Stimulated activated memory B cell treated with anti-CD40 and anti-IgM and Interleukin-4, amounts not matched to agents 10 μg/mL and 1 μg/mL and 100 μg/mL, for 72 hours (primary cell): ENCODE measurements around the gene MIA2.

ENCODE experiments used
- ATAC-seq: fragments of 150-1000 bp; cut with Tn5 transposase; 2 replicates; pipeline ENCODE4 v1.10.0; 2021
- H3K27ac Mint-ChIP-seq: one replicate; pipeline ENCODE4 v1.8.0; 2022; ENCODE audit warnings: mild to moderate bottlenecking, mixed read lengths
- H3K27me3 Mint-ChIP-seq: one replicate; pipeline ENCODE4 v1.8.0; 2022; ENCODE audit warnings: mixed read lengths
- H3K36me3 Mint-ChIP-seq: one replicate; pipeline ENCODE4 v1.8.0; 2022; ENCODE audit warnings: mixed read lengths
- H3K4me1 Mint-ChIP-seq: one replicate; pipeline ENCODE4 v1.8.0; 2022; ENCODE audit warnings: mixed read lengths
- H3K4me3 Mint-ChIP-seq: one replicate; pipeline ENCODE4 v1.8.0; 2022; ENCODE audit warnings: mild to moderate bottlenecking, moderate library complexity, mixed read lengths
- H3K9me3 Mint-ChIP-seq: one replicate; pipeline ENCODE4 v1.8.0; 2022; ENCODE audit warnings: mixed read lengths

Gene MIA2

GRCh38 chr14:39367387-39367751 is 133.7 kb downstream of the MIA2 start:
- Mint-ChIP-seq H3K27me3 (no peaks in the 10 kb centered on the region), H3K36me3 (peaks cover 66% of the 10 kb centered on the region), H3K4me1 (peaks cover 5% of the 10 kb centered on the region), H3K4me3 (no peak overlapping the region), H3K27ac (no peak overlapping the region), H3K9me3 (peaks cover 21% of the 10 kb centered on the region)
- ATAC-seq: no peak

GRCh38 chr14:39368261-39368959 is 134.7 kb downstream of the MIA2 start:
- H3K4me1 Mint-ChIP-seq: no peaks in the 10 kb centered on the region
- H3K27ac Mint-ChIP-seq: no peak overlapping the region
- peaks cover 62% of the 10 kb centered on the region for H3K36me3 Mint-ChIP-seq
- peaks cover 16% of the 10 kb centered on the region for H3K9me3 Mint-ChIP-seq
- H3K4me3 Mint-ChIP-seq: no peak overlapping the region
- no peak for ATAC-seq
- H3K27me3 Mint-ChIP-seq: no peaks in the 10 kb centered on the region

GRCh38 chr14:39369029-39369428 is 135.3 kb downstream of the MIA2 start:
- Mint-ChIP-seq H3K4me1 (no peaks in the 10 kb centered on the region), H3K36me3 (peaks cover 60% of the 10 kb centered on the region), H3K4me3 (no peak overlapping the region), H3K27me3 (no peaks in the 10 kb centered on the region), H3K9me3 (peaks cover 12% of the 10 kb centered on the region), H3K27ac (no peak overlapping the region)
- no peak for ATAC-seq

GRCh38 chr14:39370415-39370814 is 136.7 kb downstream of the MIA2 start:
- no peak for ATAC-seq
- no peak overlapping the region for H3K27ac Mint-ChIP-seq
- no peak overlapping the region for H3K4me3 Mint-ChIP-seq
- no peaks in the 10 kb centered on the region for H3K27me3 Mint-ChIP-seq
- H3K4me1 Mint-ChIP-seq: no peaks in the 10 kb centered on the region
- peaks cover 4% of the 10 kb centered on the region for H3K9me3 Mint-ChIP-seq
- H3K36me3 Mint-ChIP-seq: peaks cover 48% of the 10 kb centered on the region

- no peak overlapping the region for H3K4me3 Mint-ChIP-seq
- peaks cover 39% of the 10 kb centered on the region for H3K36me3 Mint-ChIP-seq
- H3K27ac Mint-ChIP-seq: no peak overlapping the region
- H3K9me3 Mint-ChIP-seq: no peaks in the 10 kb centered on the region
- ATAC-seq: no peak
- H3K4me1 Mint-ChIP-seq: peaks cover 7% of the 10 kb centered on the region
- H3K27me3 Mint-ChIP-seq: no peaks in the 10 kb centered on the region
Measured at GRCh38 chr14:39372656-39373055, 138.9 kb downstream of the MIA2 start.

- Mint-ChIP-seq H3K36me3 (peaks cover 33% of the 10 kb centered on the region), H3K4me1 (peaks cover 7% of the 10 kb centered on the region), H3K27me3 (no peaks in the 10 kb centered on the region), H3K9me3 (no peaks in the 10 kb centered on the region), H3K4me3 (no peak overlapping the region), H3K27ac (no peak overlapping the region)
- no peak for ATAC-seq
Measured at GRCh38 chr14:39374851-39375250, 141.1 kb downstream of the MIA2 start.

- Mint-ChIP-seq H3K4me3 (no peak overlapping the region), H3K27me3 (no peaks in the 10 kb centered on the region), H3K9me3 (no peaks in the 10 kb centered on the region), H3K36me3 (peaks cover 21% of the 10 kb centered on the region), H3K27ac (no peak overlapping the region), H3K4me1 (peaks cover 7% of the 10 kb centered on the region)
- ATAC-seq: no peak
Measured at GRCh38 chr14:39376667-39377403, 143.1 kb downstream of the MIA2 start.

GRCh38 chr14:39381366-39381765 is 147.7 kb downstream of the MIA2 start:
- Mint-ChIP-seq H3K4me3 (no peak overlapping the region), H3K4me1 (peaks cover 7% of the 10 kb centered on the region), H3K27me3 (no peaks in the 10 kb centered on the region), H3K36me3 (peaks cover 14% of the 10 kb centered on the region), H3K9me3 (no peaks in the 10 kb centered on the region), H3K27ac (no peak overlapping the region)
- ATAC-seq: no peak

- ATAC-seq: no peak
- Mint-ChIP-seq H3K4me1 (no peaks in the 10 kb centered on the region), H3K27ac (no peak overlapping the region)
Measured at GRCh38 chr14:39382463-39382862, 148.7 kb downstream of the MIA2 start.

GRCh38 chr14:39383026-39383660 is 149.4 kb downstream of the MIA2 start:
- H3K36me3 Mint-ChIP-seq: peaks cover 19% of the 10 kb centered on the region
- H3K4me3 Mint-ChIP-seq: no peak overlapping the region
- H3K4me1 Mint-ChIP-seq: no peaks in the 10 kb centered on the region
- H3K27ac Mint-ChIP-seq: no peak overlapping the region
- ATAC-seq: no peak
- peaks cover 3% of the 10 kb centered on the region for H3K9me3 Mint-ChIP-seq
- H3K27me3 Mint-ChIP-seq: no peaks in the 10 kb centered on the region

More at GRCh38 chr14:39382463-39382862, 148.7 kb downstream of the MIA2 start:
- H3K27me3 Mint-ChIP-seq: no peaks in the 10 kb centered on the region
- peaks cover 3% of the 10 kb centered on the region for H3K9me3 Mint-ChIP-seq
- H3K4me3 Mint-ChIP-seq: no peak overlapping the region
- H3K36me3 Mint-ChIP-seq: peaks cover 19% of the 10 kb centered on the region

GRCh38 chr14:39383741-39384140 is 150.0 kb downstream of the MIA2 start:
- no peak for ATAC-seq
- peaks cover 23% of the 10 kb centered on the region for H3K36me3 Mint-ChIP-seq
- H3K27ac Mint-ChIP-seq: no peak overlapping the region
- no peak overlapping the region for H3K4me3 Mint-ChIP-seq
- no peaks in the 10 kb centered on the region for H3K4me1 Mint-ChIP-seq
- peaks cover 3% of the 10 kb centered on the region for H3K9me3 Mint-ChIP-seq
- H3K27me3 Mint-ChIP-seq: no peaks in the 10 kb centered on the region

GRCh38 chr14:39384177-39384576 is 150.5 kb downstream of the MIA2 start:
- no peak for ATAC-seq
- no peak overlapping the region for H3K27ac Mint-ChIP-seq
- H3K4me1 Mint-ChIP-seq: no peaks in the 10 kb centered on the region
- H3K27me3 Mint-ChIP-seq: no peaks in the 10 kb centered on the region
- H3K4me3 Mint-ChIP-seq: no peak overlapping the region
- H3K36me3 Mint-ChIP-seq: peaks cover 27% of the 10 kb centered on the region
- H3K9me3 Mint-ChIP-seq: peaks cover 3% of the 10 kb centered on the region

GRCh38 chr14:39393289-39393688 is 159.6 kb downstream of the MIA2 start:
- H3K27me3 Mint-ChIP-seq: no peaks in the 10 kb centered on the region
- no peaks in the 10 kb centered on the region for H3K4me1 Mint-ChIP-seq
- H3K27ac Mint-ChIP-seq: no peak overlapping the region
- no peak for ATAC-seq
- H3K4me3 Mint-ChIP-seq: no peak overlapping the region
- H3K36me3 Mint-ChIP-seq: peaks cover 27% of the 10 kb centered on the region
- H3K9me3 Mint-ChIP-seq: no peaks in the 10 kb centered on the region

GRCh38 chr14:39395555-39396254 is 162.0 kb downstream of the MIA2 start:
- no peaks in the 10 kb centered on the region for H3K4me1 Mint-ChIP-seq
- H3K36me3 Mint-ChIP-seq: peaks cover 18% of the 10 kb centered on the region
- no peak for ATAC-seq
- H3K9me3 Mint-ChIP-seq: no peaks in the 10 kb centered on the region
- no peaks in the 10 kb centered on the region for H3K27me3 Mint-ChIP-seq
- H3K4me3 Mint-ChIP-seq: no peak overlapping the region
- H3K27ac Mint-ChIP-seq: no peak overlapping the region

- Mint-ChIP-seq H3K27ac (no peak overlapping the region), H3K4me1 (no peaks in the 10 kb centered on the region), H3K36me3 (peaks cover 18% of the 10 kb centered on the region), H3K27me3 (no peaks in the 10 kb centered on the region), H3K9me3 (no peaks in the 10 kb centered on the region), H3K4me3 (no peak overlapping the region)
- ATAC-seq: no peak
Measured at GRCh38 chr14:39396448-39396847, 162.7 kb downstream of the MIA2 start.
